GM12891 (cell line): ENCODE measurements around the gene IMMP2L.

Experiments used
- POLR2A ChIP-seq: IDR thresholded peaks from 2 replicates; pipeline ENCODE4 v1.6.1; 2011; ENCODE audit warnings: low read depth, low read length, control low read depth
- POLR2AphosphoS5 ChIP-seq: IDR thresholded peaks from 2 replicates; pipeline ENCODE4 v1.6.1; 2011; ENCODE audit warnings: low read depth, low read length, control low read depth
- TAF1 ChIP-seq: IDR thresholded peaks from 2 replicates; pipeline ENCODE4 v1.6.1; 2011; ENCODE audit warnings: low read depth, low read length, control low read depth

GRCh38 chr7:110852156-110852940, 709.9 kb downstream of the IMMP2L start:
- TF ChIP-seq POLR2A (no peak), POLR2AphosphoS5 (no peak), TAF1 (no peak)
